ENCODE data around the gene HTRA3.

The HTRA3 gene

GRCh38 chr4:8269535-8270417 lies at the start of gene HTRA3:
Gene HTRA3, plus strand, starts transcription at chr4:8269754. Its CDS starts 215 bp downstream, at chr4:8269969.
- no peak for TF ChIP-seq CTCF (IDR thresholded peaks at IDR 0.05; ENCODE audit: low read depth, low read length)
- DNase-seq (ENCODE audit: extremely low read depth, low read depth) = no peak

- no peak for DNase-seq (ENCODE audit: extremely low read depth, low read depth)
- TF ChIP-seq CTCF (IDR thresholded peaks at IDR 0.05; ENCODE audit: low read depth, low read length) = no peak
Measured at GRCh38 chr4:8220661-8221450, 48.7 kb upstream of the HTRA3 start.

- no peak for TF ChIP-seq CTCF (IDR thresholded peaks at IDR 0.05; ENCODE audit: low read depth, low read length)
- no peak for DNase-seq (ENCODE audit: extremely low read depth, low read depth)
Measured at GRCh38 chr4:8221476-8221875, 48.1 kb upstream of the HTRA3 start.

- DNase-seq (ENCODE audit: extremely low read depth, low read depth) = no peak
- no peak for TF ChIP-seq CTCF (IDR thresholded peaks at IDR 0.05; ENCODE audit: low read depth, low read length)
Measured at GRCh38 chr4:8221985-8222384, 47.6 kb upstream of the HTRA3 start.

GRCh38 chr4:8222609-8223388 lies 46.8 kb upstream of the HTRA3 start:
- DNase-seq (ENCODE audit: extremely low read depth, low read depth) = no peak
- no peak for TF ChIP-seq CTCF (IDR thresholded peaks at IDR 0.05; ENCODE audit: low read depth, low read length)

GRCh38 chr4:8224267-8224974 lies 45.1 kb upstream of the HTRA3 start:
- no peak for TF ChIP-seq CTCF (IDR thresholded peaks at IDR 0.05; ENCODE audit: low read depth, low read length)
- DNase-seq (ENCODE audit: extremely low read depth, low read depth) = no peak
